ENCODE data around the gene SLC25A25.
"Not testable (repeated sequence)": the region's sequence is repeated elsewhere in the genome, so short reads cannot be mapped to it uniquely, and the experiment has no call there.

SLC25A25 gene

DNA sequence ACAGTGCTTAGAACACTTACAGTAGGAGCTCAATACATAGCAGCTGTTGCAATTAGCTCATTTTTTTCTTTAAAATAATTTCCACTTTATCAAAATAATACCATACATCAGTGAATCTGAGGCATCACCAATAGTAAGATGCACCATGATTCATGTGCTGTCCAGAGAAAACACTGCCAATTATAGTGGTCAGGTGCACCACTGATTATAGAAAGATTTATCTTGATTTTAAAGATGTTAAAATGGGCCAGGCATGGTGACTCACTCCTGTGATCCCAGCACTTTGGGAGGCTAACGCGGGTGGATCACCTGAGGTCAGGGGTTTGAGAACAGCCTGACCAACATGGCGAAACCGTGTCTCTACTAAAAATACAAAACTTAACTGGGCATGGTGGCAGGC, 40.3 kb upstream of the SLC25A25 start:
- no peak overlapping the region for H3K4me2 ChIP-seq (ENCODE audit: low read length)
- H3K9me3 ChIP-seq (ENCODE audit: control insufficient read depth, low read length): no peaks in the 10 kb centered on the region
- no peak overlapping the region for H3K9ac ChIP-seq
- H3K4me1 ChIP-seq: no peaks in the 10 kb centered on the region
- no peak overlapping the region for H2AFZ ChIP-seq
- TF ChIP-seq CTCF (IDR thresholded peaks at IDR 0.05): no peak
- no peak overlapping the region for H3K27ac ChIP-seq
- H3K79me2 ChIP-seq: no peaks in the 10 kb centered on the region
- H3K36me3 ChIP-seq (ENCODE audit: control insufficient read depth, insufficient read depth, low read length): no peaks in the 10 kb centered on the region
- H3K27me3 ChIP-seq (ENCODE audit: control insufficient read depth, insufficient read depth, low read length): no peaks in the 10 kb centered on the region
- H3K4me3 ChIP-seq (ENCODE audit: low read depth, low read length): no peak overlapping the region

- H3K27ac ChIP-seq: no peak overlapping the region
- no peak overlapping the region for H3K9ac ChIP-seq
- no peaks in the 10 kb centered on the region for H3K9me3 ChIP-seq (ENCODE audit: control insufficient read depth, low read length)
- H3K27me3 ChIP-seq (ENCODE audit: control insufficient read depth, insufficient read depth, low read length): no peaks in the 10 kb centered on the region
- no peak overlapping the region for H2AFZ ChIP-seq
- no peak for TF ChIP-seq CTCF (IDR thresholded peaks at IDR 0.05)
- no peak overlapping the region for H3K4me3 ChIP-seq (ENCODE audit: low read depth, low read length)
- H3K4me1 ChIP-seq: no peaks in the 10 kb centered on the region
- H3K4me2 ChIP-seq (ENCODE audit: low read length): no peak overlapping the region
- no peaks in the 10 kb centered on the region for H3K79me2 ChIP-seq
- no peaks in the 10 kb centered on the region for H3K36me3 ChIP-seq (ENCODE audit: control insufficient read depth, insufficient read depth, low read length)
Measured at GRCh38 chr9:128033609-128034008, 34.4 kb upstream of the SLC25A25 start.

GRCh38 chr9:128034821-128035652, 33.0 kb upstream of the SLC25A25 start:
- no peak overlapping the region for H3K9ac ChIP-seq
- H3K27ac ChIP-seq: no peak overlapping the region
- H3K4me1 ChIP-seq: no peaks in the 10 kb centered on the region
- no peaks in the 10 kb centered on the region for H3K79me2 ChIP-seq
- no peaks in the 10 kb centered on the region for H3K27me3 ChIP-seq (ENCODE audit: control insufficient read depth, insufficient read depth, low read length)
- H2AFZ ChIP-seq: no peak overlapping the region
- H3K4me2 ChIP-seq (ENCODE audit: low read length): no peak overlapping the region
- H3K9me3 ChIP-seq (ENCODE audit: control insufficient read depth, low read length): no peaks in the 10 kb centered on the region
- no peak overlapping the region for H3K4me3 ChIP-seq (ENCODE audit: low read depth, low read length)
- peak; percentile 73 for TF ChIP-seq CTCF (IDR thresholded peaks at IDR 0.05)
- H3K36me3 ChIP-seq (ENCODE audit: control insufficient read depth, insufficient read depth, low read length): no peaks in the 10 kb centered on the region

- H3K79me2 ChIP-seq; H3K36me3 ChIP-seq (ENCODE audit: control insufficient read depth, insufficient read depth, low read length); H3K27me3 ChIP-seq (ENCODE audit: control insufficient read depth, insufficient read depth, low read length); H3K4me1 ChIP-seq; H3K9me3 ChIP-seq (ENCODE audit: control insufficient read depth, low read length); H3K9ac ChIP-seq; H3K4me2 ChIP-seq (ENCODE audit: low read length); H2AFZ ChIP-seq; H3K4me3 ChIP-seq (ENCODE audit: low read depth, low read length); H3K27ac ChIP-seq: not testable (repeated sequence)
Measured at GRCh38 chr9:128036522-128036921, 31.5 kb upstream of the SLC25A25 start.

GRCh38 chr9:128040783-128041182, 27.2 kb upstream of the SLC25A25 start:
- H3K36me3 ChIP-seq (ENCODE audit: control insufficient read depth, insufficient read depth, low read length); H3K9ac ChIP-seq; H3K27me3 ChIP-seq (ENCODE audit: control insufficient read depth, insufficient read depth, low read length); H3K27ac ChIP-seq; H3K4me1 ChIP-seq; H3K4me3 ChIP-seq (ENCODE audit: low read depth, low read length); H2AFZ ChIP-seq; H3K79me2 ChIP-seq; H3K4me2 ChIP-seq (ENCODE audit: low read length); H3K9me3 ChIP-seq (ENCODE audit: control insufficient read depth, low read length): not testable (repeated sequence)

- Histone ChIP-seq H3K9me3 (ENCODE audit: control insufficient read depth, low read length) (no peaks in the 10 kb centered on the region), H3K36me3 (ENCODE audit: control insufficient read depth, insufficient read depth, low read length) (no peaks in the 10 kb centered on the region), H3K27me3 (ENCODE audit: control insufficient read depth, insufficient read depth, low read length) (no peaks in the 10 kb centered on the region), H3K4me3 (ENCODE audit: low read depth, low read length) (no peak overlapping the region), H3K4me1 (peaks cover 8% of the 10 kb centered on the region), H3K9ac (no peak overlapping the region), H3K27ac (no peak overlapping the region), H3K4me2 (ENCODE audit: low read length) (no peak overlapping the region), H2AFZ (no peak overlapping the region), H3K79me2 (no peaks in the 10 kb centered on the region)
- no peak for TF ChIP-seq CTCF (IDR thresholded peaks at IDR 0.05)
Measured at GRCh38 chr9:128042043-128042442, 26.0 kb upstream of the SLC25A25 start.
